Measurements from ENCODE around the gene TMEM269.

Gene TMEM269

GRCh38 chr1:42784946-42785693 is at the start of gene TMEM269:
TSS of gene TMEM269 (plus strand) at chr1:42784991. CDS start at chr1:42789894, 4,903 bp downstream.
- DNase-seq: peak; percentile 51

- no peak for DNase-seq
Measured at GRCh38 chr1:42735056-42735455, 49.7 kb upstream of the TMEM269 start.

- no peak for DNase-seq
Measured at GRCh38 chr1:42735477-42736105, 49.2 kb upstream of the TMEM269 start.

- DNase-seq: no peak
Measured at GRCh38 chr1:42736152-42736551, 48.6 kb upstream of the TMEM269 start.

- no peak for DNase-seq
Measured at GRCh38 chr1:42736571-42737200, 48.1 kb upstream of the TMEM269 start.

- DNase-seq: no peak
Measured at GRCh38 chr1:42737257-42737656, 47.5 kb upstream of the TMEM269 start.

GRCh38 chr1:42737986-42738677 is 46.7 kb upstream of the TMEM269 start:
- no peak for DNase-seq

GRCh38 chr1:42738678-42739226 is 46.0 kb upstream of the TMEM269 start:
- no peak for DNase-seq

GRCh38 chr1:42739753-42740700 is 44.8 kb upstream of the TMEM269 start, which contains the start of gene CLDN19:
TSS of gene CLDN19 (minus strand) at chr1:42740236. CDS start at chr1:42740063, 173 bp downstream.
- DNase-seq: no peak

- DNase-seq: no peak
Measured at GRCh38 chr1:42740851-42741580, 43.8 kb upstream of the TMEM269 start.

- no peak for DNase-seq
Measured at GRCh38 chr1:42741706-42742105, 43.1 kb upstream of the TMEM269 start.

- no peak for DNase-seq
Measured at GRCh38 chr1:42742141-42742540, 42.6 kb upstream of the TMEM269 start.

- no peak for DNase-seq
Measured at GRCh38 chr1:42742617-42743316, 42.0 kb upstream of the TMEM269 start.

GRCh38 chr1:42743317-42744147 is 41.3 kb upstream of the TMEM269 start:
- no peak for DNase-seq

GRCh38 chr1:42744148-42744413 is 40.7 kb upstream of the TMEM269 start:
- DNase-seq: no peak

- DNase-seq: no peak
Measured at GRCh38 chr1:42745851-42746250, 38.9 kb upstream of the TMEM269 start.

- no peak for DNase-seq
Measured at GRCh38 chr1:42746436-42747105, 38.2 kb upstream of the TMEM269 start.

GRCh38 chr1:42747125-42747524 is 37.7 kb upstream of the TMEM269 start:
- DNase-seq: peak; percentile 49

- no peak for DNase-seq
Measured at GRCh38 chr1:42748021-42748420, 36.8 kb upstream of the TMEM269 start.

All from activated naive CD4-positive, alpha-beta T cell treated with Interleukin-2 at 50 U/mL for 16 hours (primary cell).